GM19372 (cell line): Measurements from ENCODE around the gene ZKSCAN1.
"Not testable (repeated sequence)": the region's sequence is repeated elsewhere in the genome, so short reads cannot be mapped to it uniquely, and the experiment has no call there.

ENCODE experiments used
- ATAC-seq: cut with Tn5 transposase; IDR thresholded peaks from one replicate; pipeline ENCODE4 v1.9.1; 2021; ENCODE audit warnings: mild to moderate bottlenecking, low read depth, moderate library complexity; ENCODE audit not compliant: unreplicated experiment

The ZKSCAN1 gene

DNA sequence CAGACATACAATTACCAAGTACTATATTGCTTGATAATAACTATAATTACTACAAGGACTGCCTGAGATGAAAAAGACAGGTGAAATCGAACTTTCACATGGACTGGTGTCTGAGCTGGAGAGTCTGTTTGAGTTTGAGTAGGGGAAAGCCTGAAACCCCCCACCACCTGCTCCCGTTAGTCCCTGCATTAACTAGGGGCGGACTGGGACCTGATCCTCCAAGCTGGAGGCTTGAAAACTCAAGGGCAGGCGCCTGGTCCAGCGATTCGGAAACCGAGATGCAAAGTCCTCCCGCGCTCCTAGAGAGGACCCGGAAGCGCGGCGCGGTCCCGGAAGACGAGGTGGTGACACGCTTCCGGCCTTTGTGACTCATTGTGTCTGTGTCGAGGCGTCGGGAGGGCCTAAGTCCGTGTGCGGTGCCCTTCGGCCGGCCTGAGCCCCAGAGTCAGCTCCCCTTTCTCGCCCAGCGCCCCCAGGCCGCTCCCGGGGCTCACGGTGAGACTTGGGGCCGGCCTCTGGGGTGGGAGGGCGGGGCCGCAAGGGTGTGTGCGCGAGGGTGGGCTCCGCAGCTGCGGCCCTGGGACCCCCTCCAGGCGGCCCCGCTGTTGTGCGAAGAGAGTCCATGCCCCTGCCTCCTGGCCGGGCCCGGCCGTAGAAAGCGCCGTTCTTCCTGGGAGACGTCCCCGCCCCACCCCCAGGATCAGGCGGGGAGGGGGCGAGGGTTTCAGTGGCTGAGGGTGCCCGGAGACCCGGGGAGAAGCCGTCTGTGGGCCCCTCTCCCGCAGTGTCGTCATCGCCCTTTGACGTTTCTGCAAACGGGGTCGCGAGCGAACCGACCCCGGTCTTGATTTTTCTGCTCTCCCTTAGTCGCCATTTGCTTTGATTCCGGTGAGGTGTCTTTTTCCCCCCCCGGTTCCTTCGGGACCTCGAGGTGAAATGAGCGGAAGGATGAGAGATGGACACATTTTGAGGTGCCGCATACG, at the start of gene ZKSCAN1:
ZKSCAN1 (plus strand) TSS at position 365 of the 983 bp plus-strand sequence. CDS start 7,911 bp downstream, outside the sequence.
- peak; percentile 94 for ATAC-seq

DNA sequence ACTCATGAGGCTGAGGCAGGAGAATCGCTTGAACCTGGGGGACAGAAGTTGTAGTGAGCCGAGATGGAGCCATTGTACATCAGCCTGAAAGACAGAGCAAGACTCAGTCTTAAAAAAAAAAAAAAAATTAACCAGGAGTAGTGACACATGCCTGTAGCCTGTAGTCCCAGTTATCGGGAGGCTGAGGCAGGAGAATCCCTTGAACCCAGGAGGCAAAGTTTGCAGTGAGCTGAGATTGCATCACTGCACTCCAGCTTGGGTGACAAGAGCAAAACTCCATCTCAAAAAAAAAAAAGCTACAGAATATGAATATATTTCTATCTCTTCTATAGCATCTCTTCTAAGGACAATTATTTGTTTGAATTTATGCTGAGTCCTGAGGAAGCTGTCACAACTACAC, 46.1 kb upstream of the ZKSCAN1 start:
- ATAC-seq, result no peak

DNA sequence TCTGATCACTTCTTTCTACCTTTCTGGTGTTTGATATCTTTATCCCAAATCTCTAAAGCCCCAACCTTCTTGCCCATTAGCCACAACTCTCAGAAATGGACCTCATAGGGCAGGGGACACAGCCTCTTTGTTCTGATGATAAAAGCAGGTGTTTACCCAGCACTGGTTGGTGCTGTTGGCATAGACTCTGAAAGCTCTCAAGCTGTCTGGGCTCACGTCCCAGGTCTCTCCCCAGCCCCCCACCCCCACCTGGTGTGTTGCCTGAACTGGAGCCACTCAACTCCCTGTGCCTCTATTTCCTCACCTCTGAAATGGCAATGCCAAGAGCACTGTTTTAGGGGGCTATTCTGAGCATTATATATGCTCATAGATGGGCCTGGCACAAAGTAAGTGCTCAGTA, 45.6 kb upstream of the ZKSCAN1 start:
- ATAC-seq, result not testable (repeated sequence)

DNA sequence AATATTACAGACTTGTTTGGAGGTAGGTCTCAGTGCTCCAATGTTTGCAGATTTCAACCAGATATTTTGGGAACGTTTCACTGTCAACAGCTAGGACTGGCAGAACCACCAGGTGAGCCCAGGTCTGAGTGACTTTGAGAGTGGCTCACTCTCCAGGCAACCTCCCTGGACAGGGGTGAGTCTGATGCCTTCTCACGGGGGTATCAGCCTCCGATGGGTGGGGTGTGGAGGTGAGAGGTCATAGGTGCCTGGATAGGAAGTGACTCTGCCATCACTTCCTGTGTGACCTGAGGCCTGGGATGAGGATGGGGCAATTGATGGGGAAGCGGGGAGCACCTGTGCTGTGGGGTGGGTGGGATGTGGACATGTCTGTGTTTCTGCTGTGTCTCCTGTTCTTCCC, 44.2 kb upstream of the ZKSCAN1 start:
- ATAC-seq, result no peak

DNA sequence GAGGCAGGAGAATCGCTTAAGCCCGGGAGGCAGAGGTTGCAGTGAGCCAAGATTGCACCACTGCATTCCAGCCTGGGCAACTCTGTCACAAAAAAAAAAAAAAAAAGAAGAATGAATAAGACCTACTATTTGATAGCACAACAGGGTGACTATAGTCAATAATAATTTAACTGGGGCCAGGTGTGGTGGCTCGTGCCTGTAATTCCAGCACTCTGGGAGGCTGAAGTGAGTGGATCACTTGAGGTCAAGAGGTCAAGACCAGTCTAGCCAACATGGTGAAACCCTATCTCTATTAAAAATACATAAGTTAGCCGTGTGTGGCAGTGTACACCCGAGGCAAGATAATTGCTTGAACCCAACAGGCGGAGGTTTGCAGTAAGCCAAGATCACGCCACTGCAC, 41.6 kb upstream of the ZKSCAN1 start:
- not testable (repeated sequence) for ATAC-seq

DNA sequence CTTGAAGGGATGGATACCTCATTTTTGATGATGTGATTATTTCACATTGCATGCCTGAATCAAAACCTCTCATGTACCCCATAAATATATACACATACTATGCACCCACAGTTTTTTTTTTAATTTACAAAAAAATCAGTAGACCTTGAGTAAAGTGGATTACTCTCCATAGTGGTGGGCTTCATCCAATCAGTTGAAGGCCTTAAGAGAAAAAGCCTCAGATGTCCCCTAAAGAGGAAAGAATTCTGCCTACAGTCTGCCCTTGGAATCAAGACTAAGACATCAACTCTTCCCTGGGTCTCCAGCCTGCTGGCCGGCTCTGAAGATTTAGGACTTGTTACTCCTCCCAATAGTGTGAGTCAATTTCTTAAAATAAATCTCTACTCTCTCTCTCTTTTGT, 40.7 kb upstream of the ZKSCAN1 start:
- ATAC-seq, result no peak

DNA sequence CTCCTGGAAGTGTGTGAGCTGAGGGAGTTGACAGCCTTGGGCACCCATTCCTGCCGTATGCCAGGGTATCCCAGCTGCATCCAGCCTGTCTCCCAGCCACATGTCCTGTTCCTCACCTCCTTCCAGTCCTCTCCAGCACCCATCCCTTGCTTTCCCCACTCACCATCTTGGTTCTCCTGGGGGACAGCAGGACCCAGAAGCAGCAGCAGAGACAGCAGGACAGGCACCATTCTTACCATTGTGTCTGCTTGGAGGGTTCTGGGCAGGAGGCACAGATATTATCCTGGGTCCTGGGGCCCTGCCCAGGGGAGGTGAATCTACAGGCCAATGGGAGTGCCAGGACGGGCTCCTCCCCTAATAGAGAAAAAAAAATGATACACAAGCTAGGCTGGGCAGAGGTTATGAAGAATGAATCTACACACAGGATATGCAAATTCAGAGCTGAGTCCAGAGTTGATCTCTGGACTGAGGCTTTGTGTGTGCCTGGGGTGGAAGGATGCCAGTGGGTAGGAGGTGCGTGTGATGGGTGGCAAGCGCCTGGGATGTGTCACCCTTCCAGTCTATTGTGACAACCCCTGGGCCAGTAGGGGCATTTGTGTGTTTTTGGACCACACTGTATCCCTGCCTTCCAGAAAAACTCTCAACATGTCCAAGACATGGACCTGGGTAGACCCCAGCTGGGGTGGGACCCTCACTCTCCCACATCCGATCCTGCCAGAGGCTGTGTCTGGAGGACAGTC, 39.4 kb upstream of the ZKSCAN1 start, which contains the start of gene AZGP1:
AZGP1 (minus strand) TSS at position 250 of the 740 bp plus-strand sequence; CDS start at position 239, 11 bp downstream.
- no peak for ATAC-seq

DNA sequence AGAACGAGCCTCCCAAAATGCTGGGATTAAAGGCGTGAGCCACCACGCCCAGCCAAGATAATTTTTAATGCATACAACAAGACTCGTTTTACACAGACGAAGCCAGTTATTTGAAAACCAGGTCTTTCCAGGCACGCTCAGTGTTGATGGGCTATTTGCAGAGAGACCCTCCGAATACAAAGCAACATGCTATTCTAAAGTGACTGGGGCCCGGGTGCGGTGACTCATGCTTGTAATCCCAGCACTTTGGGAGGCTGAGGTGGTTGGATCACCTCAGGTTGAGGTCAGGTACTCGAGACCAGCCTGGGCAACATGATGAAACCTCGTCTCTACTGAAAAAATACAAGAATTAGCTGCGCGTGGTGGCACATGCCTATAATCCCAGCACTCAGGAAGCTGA, 38.8 kb upstream of the ZKSCAN1 start:
- ATAC-seq, result no peak

DNA sequence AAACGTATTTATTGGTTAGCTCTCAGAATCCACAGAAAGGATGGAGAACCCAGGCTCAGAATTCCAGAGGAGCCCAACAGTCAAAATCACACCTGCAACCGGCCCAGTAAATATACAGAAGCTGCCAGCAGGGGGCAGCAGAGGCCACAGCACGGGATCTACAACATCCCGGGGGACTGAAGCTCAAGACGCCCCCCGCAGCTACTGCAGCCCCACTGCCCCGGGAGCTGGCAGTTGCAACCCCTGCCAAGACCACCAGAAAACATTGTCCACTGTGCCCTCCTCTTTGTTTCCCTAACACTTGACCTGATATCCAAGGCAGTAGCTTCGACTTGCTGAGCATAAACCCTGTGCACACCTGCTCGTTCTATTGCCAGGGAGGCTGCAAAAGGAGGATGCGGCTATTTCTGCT, 35.6 kb upstream of the ZKSCAN1 start:
- ATAC-seq, result not testable (repeated sequence)

DNA sequence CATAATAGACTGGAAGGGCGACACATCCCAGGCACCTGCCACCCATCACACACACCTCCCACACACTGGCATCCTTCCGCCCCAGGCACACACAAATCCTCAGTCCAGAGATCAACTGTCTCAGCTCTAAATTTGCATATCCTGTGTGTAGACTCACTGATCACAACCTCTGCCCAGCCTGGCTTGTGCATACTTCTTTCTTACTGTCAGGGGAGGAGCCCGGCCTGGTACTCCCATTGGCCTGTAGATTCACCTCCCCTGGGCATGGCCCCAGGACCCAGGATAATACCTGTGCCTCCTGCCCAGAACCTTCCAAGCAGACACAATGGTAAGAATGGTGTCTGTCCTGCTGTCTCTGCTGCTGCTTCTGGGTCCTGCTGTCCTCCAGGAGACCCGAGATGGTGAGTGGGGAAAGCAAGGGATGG, 34.9 kb upstream of the ZKSCAN1 start:
- ATAC-seq, result not testable (repeated sequence)

DNA sequence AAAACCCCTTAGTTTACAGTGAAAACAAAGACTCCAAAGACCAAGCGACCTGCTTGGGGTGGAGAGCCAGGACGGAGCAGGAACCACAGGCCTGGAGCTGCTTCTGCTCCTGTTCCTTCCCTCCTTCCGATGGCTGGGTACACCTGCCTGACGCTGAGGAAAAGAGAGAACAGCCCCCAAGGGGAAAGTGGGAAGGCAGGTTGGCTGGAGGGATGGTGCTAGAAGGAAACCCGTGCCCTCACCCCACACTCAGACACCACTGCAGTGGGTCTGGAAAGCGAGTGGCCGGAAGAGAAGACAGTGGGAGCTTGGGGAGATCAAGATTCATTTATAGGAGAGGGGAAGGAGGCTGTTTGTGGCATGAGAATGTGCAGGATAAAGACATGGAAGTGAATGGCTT, 34.3 kb upstream of the ZKSCAN1 start:
- ATAC-seq, result not testable (repeated sequence)

DNA sequence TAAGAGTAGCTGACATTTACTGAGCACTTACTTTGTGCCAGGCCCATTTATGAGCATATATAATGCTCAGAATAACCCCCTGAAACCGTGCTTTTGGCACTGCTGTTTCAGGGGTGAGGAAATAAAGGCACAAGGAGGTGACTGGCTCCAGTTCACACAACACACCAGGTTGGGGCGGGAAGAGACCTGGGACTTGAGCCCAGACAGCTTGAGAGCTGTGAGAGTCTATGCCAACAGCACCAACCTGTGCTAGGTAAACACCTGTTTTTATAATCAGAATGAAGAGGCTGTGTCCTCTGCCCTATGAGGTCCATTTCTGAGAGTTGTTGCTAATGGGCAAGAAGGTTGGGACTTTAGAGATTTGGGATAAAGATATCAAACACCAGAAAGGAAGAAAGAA, 30.8 kb upstream of the ZKSCAN1 start:
- ATAC-seq, result no peak

DNA sequence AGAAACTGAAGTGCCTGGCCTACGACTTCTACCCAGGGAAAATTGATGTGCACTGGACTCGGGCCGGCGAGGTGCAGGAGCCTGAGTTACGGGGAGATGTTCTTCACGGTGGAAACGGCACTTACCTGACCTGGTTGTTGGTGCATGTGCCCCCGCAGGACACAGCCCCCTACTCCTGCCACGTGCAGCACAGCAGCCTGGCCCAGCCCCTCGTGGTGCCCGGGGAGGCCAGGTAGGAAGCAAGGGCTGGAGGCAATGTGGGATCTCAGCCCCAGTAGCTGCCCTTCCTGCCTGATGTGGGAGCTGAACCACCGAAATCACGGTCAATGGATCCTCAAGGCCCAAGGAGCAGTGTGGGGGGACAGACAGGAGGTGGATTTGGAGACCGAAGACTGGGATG, 28.1 kb upstream of the ZKSCAN1 start:
- not testable (repeated sequence) for ATAC-seq

DNA sequence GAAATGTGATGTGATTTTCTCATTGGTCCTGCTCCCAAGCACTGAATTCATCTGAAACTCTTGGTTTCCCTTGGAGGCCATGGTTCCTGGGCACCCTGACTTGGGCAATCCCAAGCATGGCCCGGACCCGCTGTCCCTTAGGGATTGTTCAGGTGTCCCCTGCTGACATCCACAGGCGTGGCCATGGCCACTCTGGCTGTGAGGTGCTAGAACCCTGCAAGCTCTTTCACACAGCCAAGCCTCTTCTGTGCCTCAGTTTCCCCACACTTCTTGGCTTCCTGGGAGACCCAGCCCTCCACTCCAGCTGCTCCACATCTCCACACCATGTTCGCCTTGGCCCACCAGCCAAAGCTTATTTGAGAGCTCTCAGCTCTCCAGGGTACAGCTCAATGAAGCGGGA, 27.6 kb upstream of the ZKSCAN1 start:
- no peak for ATAC-seq

DNA sequence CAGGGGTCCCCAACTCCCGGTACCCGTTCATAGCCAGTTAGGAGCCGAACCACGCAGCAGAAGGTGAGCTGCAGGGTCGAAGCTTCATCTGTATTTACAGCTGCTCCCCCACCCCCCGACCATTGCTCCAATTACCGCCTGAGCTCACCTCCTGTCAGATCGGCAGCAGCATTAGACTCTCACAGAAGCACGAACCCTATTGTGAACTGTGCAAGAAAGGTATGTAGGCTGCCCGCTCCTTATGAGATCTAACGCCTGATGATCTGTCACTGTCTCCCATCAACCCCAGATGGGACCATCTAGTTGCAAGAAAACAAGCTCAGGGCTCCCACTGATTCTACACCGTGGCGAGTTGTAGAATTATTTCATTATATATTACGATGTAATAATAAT, 24.9 kb upstream of the ZKSCAN1 start:
- ATAC-seq, result no peak

DNA sequence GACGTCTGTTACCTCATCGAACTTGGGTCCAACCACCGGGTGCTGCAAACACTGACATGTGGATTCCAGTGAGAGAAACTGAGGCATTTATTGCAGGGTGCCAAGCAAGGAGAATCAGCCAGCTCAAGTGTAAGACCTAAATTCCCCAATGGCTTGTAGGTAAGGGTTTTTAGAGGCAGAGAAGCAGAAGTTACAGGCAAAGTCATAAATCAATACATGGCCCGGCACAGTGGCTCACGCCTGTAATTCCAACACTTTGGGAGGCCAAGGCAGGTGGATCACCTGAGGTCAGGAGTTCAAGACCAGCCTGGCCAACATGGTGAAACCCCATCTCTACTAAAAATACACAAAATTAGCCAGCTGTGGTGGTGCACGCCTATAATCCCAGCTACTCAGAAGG, 23.9 kb upstream of the ZKSCAN1 start:
- not testable (repeated sequence) for ATAC-seq

DNA sequence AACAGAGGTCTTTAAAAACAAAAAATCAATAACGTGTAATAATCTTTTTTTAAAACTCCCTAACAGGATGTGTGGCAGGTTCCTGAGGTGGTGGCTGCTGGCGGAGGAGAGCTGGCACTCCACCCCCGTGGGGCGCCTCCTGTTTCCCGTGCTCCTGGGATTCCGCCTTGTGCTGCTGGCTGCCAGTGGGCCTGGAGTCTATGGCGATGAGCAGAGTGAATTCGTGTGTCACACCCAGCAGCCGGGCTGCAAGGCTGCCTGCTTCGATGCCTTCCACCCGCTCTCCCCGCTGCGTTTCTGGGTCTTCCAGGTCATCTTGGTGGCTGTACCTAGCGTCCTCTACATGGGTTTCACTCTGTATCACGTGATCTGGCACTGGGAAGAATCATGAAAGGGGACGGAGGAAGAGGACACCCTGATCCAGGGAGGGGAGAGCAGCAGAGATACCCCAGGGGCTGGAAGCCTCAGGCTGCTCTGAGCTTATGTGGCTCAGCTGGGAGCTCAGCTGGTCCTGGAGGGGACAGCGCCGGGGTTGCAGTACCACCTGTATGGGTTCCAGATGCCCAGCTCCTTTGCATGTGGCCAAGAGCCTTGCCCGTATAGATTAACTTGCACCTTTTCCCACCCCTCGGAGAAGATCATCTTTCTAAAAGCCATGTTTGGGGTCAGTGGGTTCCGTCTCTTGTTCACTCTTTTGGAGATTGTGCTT, 22.9 kb upstream of the ZKSCAN1 start:
- ATAC-seq, result no peak

DNA sequence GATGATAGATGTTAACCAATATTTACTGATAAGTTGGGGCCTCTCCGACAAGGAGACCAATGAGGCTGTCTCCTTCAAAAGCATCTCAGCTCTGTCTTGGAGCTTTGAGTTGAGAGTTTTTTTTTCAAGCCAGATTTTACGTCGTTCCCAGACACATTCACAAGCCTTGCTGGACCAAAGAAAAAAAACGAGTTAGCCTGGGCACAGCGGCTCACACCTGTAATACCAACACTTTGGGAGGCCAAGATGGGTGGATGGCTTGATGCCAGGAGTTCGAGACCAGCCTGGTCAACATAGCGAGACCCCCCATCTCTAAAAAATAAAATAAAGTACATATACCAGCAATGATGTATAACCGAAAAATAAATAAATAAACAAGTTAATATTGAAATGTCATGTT, 20.6 kb upstream of the ZKSCAN1 start:
- no peak for ATAC-seq

DNA sequence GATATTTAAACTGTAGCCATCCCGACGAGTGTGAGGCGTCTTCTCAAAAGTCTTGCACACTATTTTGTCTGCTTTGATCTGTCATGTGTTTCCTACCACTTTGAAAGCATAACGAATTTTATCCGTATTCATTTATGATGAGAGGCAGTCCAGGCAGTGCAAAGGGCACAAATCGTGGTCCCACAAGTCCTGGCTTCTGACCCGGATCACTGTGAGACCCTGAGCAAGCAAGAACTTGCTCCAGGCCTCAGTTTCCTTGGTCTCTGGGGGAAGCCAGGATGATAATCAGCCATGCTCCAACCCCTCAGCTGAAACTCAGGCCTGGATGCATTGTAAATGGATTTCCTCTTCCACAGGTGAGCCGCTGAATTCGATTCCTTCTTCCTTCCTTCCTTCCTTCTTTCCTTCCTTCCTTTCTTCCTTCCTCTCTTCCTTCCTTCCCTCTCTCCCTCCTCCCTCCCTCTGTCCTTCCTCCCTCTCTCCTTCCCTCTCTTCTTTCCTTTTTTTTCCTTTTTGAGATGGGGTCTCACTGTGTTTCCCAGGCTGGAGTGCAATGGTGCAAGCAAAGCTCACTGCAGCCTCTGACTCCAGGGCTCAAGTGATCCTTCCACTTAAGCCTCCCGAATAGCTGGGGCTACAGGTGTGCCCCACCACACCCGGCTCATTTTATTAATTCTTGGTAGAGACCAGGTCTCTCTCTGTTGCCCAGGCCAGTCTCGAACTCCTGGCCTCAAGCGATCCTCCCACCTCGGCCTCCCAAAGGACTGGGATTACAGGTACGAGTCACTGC, 18.4 kb upstream of the ZKSCAN1 start:
- no peak for ATAC-seq
